Gastroesophageal sphincter (tissue), 3 donors: ENCODE data around the gene INTS14.

Experiments used
- EP300 ChIP-seq: sonication (generic); formaldehyde crosslinking; IDR thresholded peaks from one replicate; pipeline ENCODE4 v1.6.1; 2017; ENCODE audit warnings: antibody characterized with exemption, mild to moderate bottlenecking
- POLR2A ChIP-seq, 2 donors: fragments of 450-650 bp; IDR thresholded peaks; one replicate each; pipeline ENCODE4 v1.6.1; 2017; ENCODE audit warnings: antibody characterized with exemption in 2 of 2, mild to moderate bottlenecking in 2 of 2, moderate library complexity in 1 of 2
- TF ChIP-seq, protein P1 (sequence below), 4 experiments: fragments of 200-600 bp in 2 of 4; fragments of 450-650 bp in 2 of 4; sonication (generic) in 1 of 4; IDR thresholded peaks; one replicate each; pipeline ENCODE4 v1.5.1; 2017 to 2019; ENCODE audit warnings: antibody characterized with exemption in 4 of 4, mild to moderate bottlenecking in 2 of 4, moderate library complexity in 2 of 4

GRCh38 chr15:65626856-65627255 is 15.9 kb upstream of the INTS14 start:
- TF ChIP-seq, protein P1, sequence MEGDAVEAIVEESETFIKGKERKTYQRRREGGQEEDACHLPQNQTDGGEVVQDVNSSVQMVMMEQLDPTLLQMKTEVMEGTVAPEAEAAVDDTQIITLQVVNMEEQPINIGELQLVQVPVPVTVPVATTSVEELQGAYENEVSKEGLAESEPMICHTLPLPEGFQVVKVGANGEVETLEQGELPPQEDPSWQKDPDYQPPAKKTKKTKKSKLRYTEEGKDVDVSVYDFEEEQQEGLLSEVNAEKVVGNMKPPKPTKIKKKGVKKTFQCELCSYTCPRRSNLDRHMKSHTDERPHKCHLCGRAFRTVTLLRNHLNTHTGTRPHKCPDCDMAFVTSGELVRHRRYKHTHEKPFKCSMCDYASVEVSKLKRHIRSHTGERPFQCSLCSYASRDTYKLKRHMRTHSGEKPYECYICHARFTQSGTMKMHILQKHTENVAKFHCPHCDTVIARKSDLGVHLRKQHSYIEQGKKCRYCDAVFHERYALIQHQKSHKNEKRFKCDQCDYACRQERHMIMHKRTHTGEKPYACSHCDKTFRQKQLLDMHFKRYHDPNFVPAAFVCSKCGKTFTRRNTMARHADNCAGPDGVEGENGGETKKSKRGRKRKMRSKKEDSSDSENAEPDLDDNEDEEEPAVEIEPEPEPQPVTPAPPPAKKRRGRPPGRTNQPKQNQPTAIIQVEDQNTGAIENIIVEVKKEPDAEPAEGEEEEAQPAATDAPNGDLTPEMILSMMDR (IDR thresholded peaks at IDR 0.05): no peak
- TF ChIP-seq POLR2A (IDR thresholded peaks at IDR 0.05) (no peak), EP300 (no peak)
